Stimulated activated CD4-positive, alpha-beta T cell treated with anti-CD3 and anti-CD28 coated beads, Interleukin-2, amount 100 ng/mL, for 48 hours (primary cell): Measurements from ENCODE around the gene URB1.
"Not testable (repeated sequence)": the region's sequence is repeated elsewhere in the genome, so short reads cannot be mapped to it uniquely, and the experiment has no call there.

Experiments
- DNase-seq, 2 donors: peaks; one replicate each; pipeline ENCODE4 v3.0.0-alpha.2; 2020

The URB1 gene

GRCh38 chr21:32392880-32393676 is at the start of gene URB1:
URB1 (minus strand) TSS chr21:32393012; CDS start chr21:32392910, 102 bp downstream.
- peak; percentile 96 to 98 for DNase-seq

GRCh38 chr21:32437729-32438128 is 44.9 kb upstream of the URB1 start:
- DNase-seq = no peak

- DNase-seq = not testable (repeated sequence)
Observed at GRCh38 chr21:32432982-32433660, 40.3 kb upstream of the URB1 start.

GRCh38 chr21:32427958-32428623 is 35.3 kb upstream of the URB1 start:
- DNase-seq = no peak

GRCh38 chr21:32426592-32427051 is 33.8 kb upstream of the URB1 start:
- DNase-seq = no peak

- DNase-seq = no peak
Observed at GRCh38 chr21:32426066-32426465, 33.3 kb upstream of the URB1 start.

- DNase-seq = no peak
Observed at GRCh38 chr21:32425628-32426027, 32.8 kb upstream of the URB1 start.

GRCh38 chr21:32424674-32425073 is 31.9 kb upstream of the URB1 start:
- DNase-seq = no peak

GRCh38 chr21:32424191-32424535 is 31.4 kb upstream of the URB1 start:
- DNase-seq = no peak

- no peak for DNase-seq
Observed at GRCh38 chr21:32423320-32424190, 30.7 kb upstream of the URB1 start.

GRCh38 chr21:32422064-32422463 is 29.3 kb upstream of the URB1 start:
- no peak for DNase-seq

- no peak for DNase-seq
Observed at GRCh38 chr21:32418146-32418545, 25.3 kb upstream of the URB1 start.

- no peak for DNase-seq
Observed at GRCh38 chr21:32415451-32416398, 22.9 kb upstream of the URB1 start.

GRCh38 chr21:32414579-32415358 is 22.0 kb upstream of the URB1 start:
- no peak for DNase-seq

- DNase-seq = no peak
Observed at GRCh38 chr21:32413697-32414578, 21.1 kb upstream of the URB1 start.

- peak in 1 of 2 donors; percentile 4 for DNase-seq
Observed at GRCh38 chr21:32413015-32413504, 20.2 kb upstream of the URB1 start.

GRCh38 chr21:32412162-32413014 is 19.6 kb upstream of the URB1 start, which contains the start of gene EVA1C:
EVA1C (plus strand) TSS chr21:32412706; CDS start chr21:32412854, 148 bp downstream.
- peak; percentile 54 to 60 for DNase-seq
